ENCODE data around the gene GPC3.
"Not testable (repeated sequence)": the region's sequence is repeated elsewhere in the genome, so short reads cannot be mapped to it uniquely, and the experiment has no call there.

The GPC3 gene

GRCh38 chrX:133994576-133994975 lies 9.2 kb upstream of the GPC3 start:
- TF ChIP-seq CTCF (conservative IDR thresholded peaks at IDR 0.05) (no peak), ZFX (IDR thresholded peaks at IDR 0.05) (no peak)
- no peak overlapping the region for H3K27ac ChIP-seq

GRCh38 chrX:133992882-133993281 lies 7.5 kb upstream of the GPC3 start:
- no peak overlapping the region for H3K27ac ChIP-seq
- TF ChIP-seq ZFX (IDR thresholded peaks at IDR 0.05) (no peak), CTCF (conservative IDR thresholded peaks at IDR 0.05) (no peak)

GRCh38 chrX:133991814-133992213 lies 6.4 kb upstream of the GPC3 start:
- no peak overlapping the region for H3K27ac ChIP-seq

GRCh38 chrX:133991057-133991456 lies 5.7 kb upstream of the GPC3 start:
- H3K27ac ChIP-seq: not testable (repeated sequence)

More at GRCh38 chrX:133991814-133992213, 6.4 kb upstream of the GPC3 start:
- TF ChIP-seq ZFX (IDR thresholded peaks at IDR 0.05) (no peak), CTCF (conservative IDR thresholded peaks at IDR 0.05) (no peak)

- TF ChIP-seq ZFX (IDR thresholded peaks at IDR 0.05) (no peak), CTCF (conservative IDR thresholded peaks at IDR 0.05) (no peak)
- no peak overlapping the region for H3K27ac ChIP-seq
Measured at GRCh38 chrX:133989993-133990392, 4.6 kb upstream of the GPC3 start.

GRCh38 chrX:133989490-133989889 lies 4.1 kb upstream of the GPC3 start:
- TF ChIP-seq CTCF (conservative IDR thresholded peaks at IDR 0.05) (no peak), ZFX (IDR thresholded peaks at IDR 0.05) (no peak)
- H3K27ac ChIP-seq: no peak overlapping the region

GRCh38 chrX:133988010-133988409 lies 2.6 kb upstream of the GPC3 start:
- no peak for TF ChIP-seq ZFX (IDR thresholded peaks at IDR 0.05)
- TF ChIP-seq CTCF (conservative IDR thresholded peaks at IDR 0.05): no peak
- no peak overlapping the region for H3K27ac ChIP-seq

- no peak overlapping the region for H3K27ac ChIP-seq
- no peak for TF ChIP-seq ZFX (IDR thresholded peaks at IDR 0.05)
- TF ChIP-seq CTCF (conservative IDR thresholded peaks at IDR 0.05): no peak
Measured at GRCh38 chrX:133987188-133987587, 1.8 kb upstream of the GPC3 start.

All from C4-2B (cell line).